ENCODE measurements around the gene TBC1D2B. TPM values are rescaled to one million over a fixed set of nuclear protein-coding genes. Genes with fewer than 3 reads are reported as not detected.

The TBC1D2B gene
- total RNA-seq, 5 donors from 2014 or later (not counting 1 experiment from before 2014, with no cell fraction given), result 86.1 to 106 (median 101) TPM

- Mint-ChIP-seq H3K27ac (no peak overlapping the region), H3K4me3 (no peak overlapping the region)
- peak overlapping the region; percentile 5 to 18 for H3K4me3 ChIP-seq (ENCODE audit: control insufficient read depth in 1 of 2, extremely low read depth in 1 of 2, low read length in 1 of 2)
Observed at GRCh38 chr15:78065973-78066946, 11.3 kb downstream of the TBC1D2B start.

GRCh38 chr15:78065284-78065872 is 12.1 kb downstream of the TBC1D2B start:
- no peaks in the 10 kb centered on the region for H3K27me3 Mint-ChIP-seq
- 13% methylated on average over 4 of the region's 5 CpGs for WGBS (ENCODE audit: insufficient coverage)
- no peaks in the 10 kb centered on the region for H3K9me3 ChIP-seq
- H3K4me3 Mint-ChIP-seq, result no peak overlapping the region
- no peaks in the 10 kb centered on the region for H3K36me3 Mint-ChIP-seq
- DNase-seq, result peak in 1 of 35 experiments; percentile 47
- H3K36me3 ChIP-seq (ENCODE audit: control insufficient read depth in 2 of 2, extremely low read depth in 1 of 2, insufficient read depth in 1 of 2, low read length in 1 of 2), result no peaks in the 10 kb centered on the region
- H3K4me3 ChIP-seq (ENCODE audit: control insufficient read depth in 1 of 2, extremely low read depth in 1 of 2, low read length in 1 of 2), result peak overlapping the region; percentile 13 to 54
- H3K9me3 Mint-ChIP-seq, result no peaks in the 10 kb centered on the region
- peak overlapping the region; percentile 86 for H3K27ac ChIP-seq (ENCODE audit: low read length)
- ChIA-PET CTCF (interaction anchor here (0.6 to 1.0 kb wide), 2 partner anchors 15 to 100 kb away, joined by 3 read pairs; no protein-coding TSS in a partner anchor), POLR2A (interaction anchor here in 1 of 2 donors (0.5 kb wide), 1 partner anchor 9 kb away, joined by 9 read pairs; no protein-coding TSS in a partner anchor)
- no peak overlapping the region for H3K27ac Mint-ChIP-seq
- ATAC-seq (replicated peaks in 1 of 4), result peak in 1 of 4 experiments; percentile 20
- peaks cover 3 to 13% (median 12%) of the 10 kb centered on the region in 3 donors for H3K4me1 Mint-ChIP-seq
- H3K27me3 ChIP-seq (replicated peaks in 1 of 2; ENCODE audit: control insufficient read depth in 2 of 2, extremely low read depth in 1 of 2, insufficient read depth in 2 of 2, low read length in 1 of 2), result no peaks in the 10 kb centered on the region
- peaks cover 78 to 80% of the 10 kb centered on the region in 2 experiments for H3K4me1 ChIP-seq (ENCODE audit: control insufficient read depth in 1 of 2, extremely low read depth in 1 of 2, insufficient read depth in 2 of 2, low read length in 2 of 2)

More at GRCh38 chr15:78065973-78066946, 11.3 kb downstream of the TBC1D2B start:
- ChIA-PET CTCF (interaction anchor here (0.6 to 5.1 kb wide), 4 partner anchors 16 to 99 kb away, joined by 3 to 24 read pairs (median 5); no protein-coding TSS in a partner anchor), POLR2A (no interaction called here)
- Histone ChIP-seq H3K36me3 (ENCODE audit: control insufficient read depth in 2 of 2, extremely low read depth in 1 of 2, insufficient read depth in 1 of 2, low read length in 1 of 2) (no peaks in the 10 kb centered on the region), H3K9me3 (no peaks in the 10 kb centered on the region), H3K27me3 (replicated peaks in 1 of 2; ENCODE audit: control insufficient read depth in 2 of 2, extremely low read depth in 1 of 2, insufficient read depth in 2 of 2, low read length in 1 of 2) (no peaks in the 10 kb centered on the region), H3K4me1 (ENCODE audit: control insufficient read depth in 1 of 2, extremely low read depth in 1 of 2, insufficient read depth in 2 of 2, low read length in 2 of 2) (peaks cover 77 to 81% of the 10 kb centered on the region in 2 experiments), H3K27ac (ENCODE audit: low read length) (peak overlapping the region; percentile 86)
- ATAC-seq (replicated peaks in 1 of 4) (no peak), DNase-seq (peak in 1 of 35 experiments; percentile 14)
- Mint-ChIP-seq H3K9me3 (no peaks in the 10 kb centered on the region), H3K4me1 (peaks cover 0 to 12% (median 11%) of the 10 kb centered on the region in 3 donors), H3K36me3 (no peaks in the 10 kb centered on the region), H3K27me3 (no peaks in the 10 kb centered on the region)
- 33% methylated on average over 4 of the region's 7 CpGs for WGBS (ENCODE audit: insufficient coverage)

GRCh38 chr15:78064544-78064943 is 13.0 kb downstream of the TBC1D2B start:
- H3K36me3 ChIP-seq (ENCODE audit: control insufficient read depth in 2 of 2, extremely low read depth in 1 of 2, insufficient read depth in 1 of 2, low read length in 1 of 2), result no peaks in the 10 kb centered on the region
- Mint-ChIP-seq H3K4me1 (peaks cover 12 to 21% (median 20%) of the 10 kb centered on the region in 3 donors), H3K27me3 (no peaks in the 10 kb centered on the region), H3K4me3 (no peak overlapping the region), H3K36me3 (no peaks in the 10 kb centered on the region), H3K27ac (no peak overlapping the region), H3K9me3 (no peaks in the 10 kb centered on the region)
- H3K9me3 ChIP-seq, result no peaks in the 10 kb centered on the region
- ChIA-PET CTCF (no interaction called here), POLR2A (no interaction called here)
- no peak overlapping the region for H3K4me3 ChIP-seq (ENCODE audit: control insufficient read depth in 1 of 2, extremely low read depth in 1 of 2, low read length in 1 of 2)
- H3K27ac ChIP-seq (ENCODE audit: low read length), result peak overlapping the region; percentile 86
- H3K4me1 ChIP-seq (ENCODE audit: control insufficient read depth in 1 of 2, extremely low read depth in 1 of 2, insufficient read depth in 2 of 2, low read length in 2 of 2), result peaks cover 76 to 78% of the 10 kb centered on the region in 2 experiments
- no peaks in the 10 kb centered on the region for H3K27me3 ChIP-seq (replicated peaks in 1 of 2; ENCODE audit: control insufficient read depth in 2 of 2, extremely low read depth in 1 of 2, insufficient read depth in 2 of 2, low read length in 1 of 2)
- WGBS (ENCODE audit: insufficient coverage), result 83% methylated on average over 1 of the region's 2 CpGs
- ATAC-seq (replicated peaks in 1 of 4) (no peak), DNase-seq (no peak)

GRCh38 chr15:78063970-78064385 is 13.5 kb downstream of the TBC1D2B start:
- Mint-ChIP-seq H3K9me3 (no peaks in the 10 kb centered on the region), H3K4me1 (peaks cover 17 to 27% (median 26%) of the 10 kb centered on the region in 3 donors), H3K27ac (no peak overlapping the region), H3K36me3 (peaks cover 2% of the 10 kb centered on the region), H3K27me3 (no peaks in the 10 kb centered on the region), H3K4me3 (no peak overlapping the region)
- 100% methylated on average over 1 of the region's 5 CpGs for WGBS (ENCODE audit: insufficient coverage)
- ATAC-seq (replicated peaks in 1 of 4), result no peak
- Histone ChIP-seq H3K27me3 (replicated peaks in 1 of 2; ENCODE audit: control insufficient read depth in 2 of 2, extremely low read depth in 1 of 2, insufficient read depth in 2 of 2, low read length in 1 of 2) (no peaks in the 10 kb centered on the region), H3K4me3 (ENCODE audit: control insufficient read depth in 1 of 2, extremely low read depth in 1 of 2, low read length in 1 of 2) (no peak overlapping the region), H3K9me3 (no peaks in the 10 kb centered on the region), H3K36me3 (ENCODE audit: control insufficient read depth in 2 of 2, extremely low read depth in 1 of 2, insufficient read depth in 1 of 2, low read length in 1 of 2) (no peaks in the 10 kb centered on the region), H3K27ac (ENCODE audit: low read length) (no peak overlapping the region), H3K4me1 (ENCODE audit: control insufficient read depth in 1 of 2, extremely low read depth in 1 of 2, insufficient read depth in 2 of 2, low read length in 2 of 2) (peaks cover 76 to 77% of the 10 kb centered on the region in 2 experiments)
- POLR2A ChIA-PET, result no interaction called here
- DNase-seq, result no peak
- CTCF ChIA-PET, result no interaction called here

GRCh38 chr15:78063217-78063616 is 14.3 kb downstream of the TBC1D2B start:
- Histone ChIP-seq H3K27me3 (replicated peaks in 1 of 2; ENCODE audit: control insufficient read depth in 2 of 2, extremely low read depth in 1 of 2, insufficient read depth in 2 of 2, low read length in 1 of 2) (no peaks in the 10 kb centered on the region), H3K36me3 (ENCODE audit: control insufficient read depth in 2 of 2, extremely low read depth in 1 of 2, insufficient read depth in 1 of 2, low read length in 1 of 2) (no peaks in the 10 kb centered on the region), H3K4me3 (ENCODE audit: control insufficient read depth in 1 of 2, extremely low read depth in 1 of 2, low read length in 1 of 2) (no peak overlapping the region), H3K4me1 (ENCODE audit: control insufficient read depth in 1 of 2, extremely low read depth in 1 of 2, insufficient read depth in 2 of 2, low read length in 2 of 2) (peaks cover 74 to 76% of the 10 kb centered on the region in 2 experiments), H3K27ac (ENCODE audit: low read length) (peak overlapping the region; percentile 82), H3K9me3 (no peaks in the 10 kb centered on the region)
- POLR2A ChIA-PET, result interaction anchor here in 1 of 2 donors (0.6 to 1.9 kb wide), 2 partner anchors 11 to 27 kb away, joined by 3 to 7 read pairs; no protein-coding TSS in a partner anchor
- peaks cover 4% of the 10 kb centered on the region for H3K36me3 Mint-ChIP-seq
- H3K27me3 Mint-ChIP-seq, result no peaks in the 10 kb centered on the region
- H3K27ac Mint-ChIP-seq, result peak overlapping the region in 1 of 2 donors; percentile 84
- ATAC-seq (replicated peaks in 1 of 4) (no peak), DNase-seq (no peak)
- no peaks in the 10 kb centered on the region for H3K9me3 Mint-ChIP-seq
- CTCF ChIA-PET, result interaction anchor here in 1 of 2 donors (1.2 to 2.2 kb wide), 2 partner anchors 9 to 13 kb away, joined by 3 to 12 read pairs; no protein-coding TSS in a partner anchor
- peaks cover 25 to 34% (median 34%) of the 10 kb centered on the region in 3 donors for H3K4me1 Mint-ChIP-seq
- H3K4me3 Mint-ChIP-seq, result peak overlapping the region in 2 of 3 donors; percentile 39 to 76

- H3K36me3 ChIP-seq (ENCODE audit: control insufficient read depth in 2 of 2, extremely low read depth in 1 of 2, insufficient read depth in 1 of 2, low read length in 1 of 2), result no peaks in the 10 kb centered on the region
- DNase-seq (peak in 18 of 35 experiments; percentile 24 to 66 (median 35)), ATAC-seq (replicated peaks in 1 of 4) (peak; percentile 74 to 88 (median 76))
- H3K27me3 ChIP-seq (replicated peaks in 1 of 2; ENCODE audit: control insufficient read depth in 2 of 2, extremely low read depth in 1 of 2, insufficient read depth in 2 of 2, low read length in 1 of 2), result no peaks in the 10 kb centered on the region
- ChIA-PET CTCF (interaction anchor here in 1 of 2 donors (0.5 to 2.2 kb wide), 5 partner anchors 10 to 641 kb away, joined by 3 to 12 read pairs (median 6); partner anchors contain the start of gene HMG20A), POLR2A (interaction anchor here (0.6 to 1.9 kb wide), 5 partner anchors 10 to 52 kb away, joined by 3 to 7 read pairs (median 4); no protein-coding TSS in a partner anchor)
- WGBS (ENCODE audit: insufficient coverage), result no CpG with 5 or more reads among the region's 6 CpGs
- peaks cover 37 to 46% (median 46%) of the 10 kb centered on the region in 3 donors for H3K4me1 Mint-ChIP-seq
- peaks cover 4% of the 10 kb centered on the region for H3K36me3 Mint-ChIP-seq
- no peaks in the 10 kb centered on the region for H3K9me3 ChIP-seq
- peak overlapping the region; percentile 75 to 76 (median 76) for H3K4me3 Mint-ChIP-seq
- peaks cover 70 to 80% of the 10 kb centered on the region in 2 experiments for H3K4me1 ChIP-seq (ENCODE audit: control insufficient read depth in 1 of 2, extremely low read depth in 1 of 2, insufficient read depth in 2 of 2, low read length in 2 of 2)
- H3K9me3 Mint-ChIP-seq, result no peaks in the 10 kb centered on the region
- H3K27ac Mint-ChIP-seq, result peak overlapping the region; percentile 94 to 97
- H3K27me3 Mint-ChIP-seq, result no peaks in the 10 kb centered on the region
- peak overlapping the region; percentile 11 to 34 for H3K4me3 ChIP-seq (ENCODE audit: control insufficient read depth in 1 of 2, extremely low read depth in 1 of 2, low read length in 1 of 2)
- peak overlapping the region; percentile 82 for H3K27ac ChIP-seq (ENCODE audit: low read length)
Observed at GRCh38 chr15:78061963-78062427, 15.5 kb downstream of the TBC1D2B start.

Data from T-cell (primary cell).